ENCODE measurements around the gene NECTIN4. TPM values are rescaled to one million over a fixed set of nuclear protein-coding genes. Genes with fewer than 3 reads are reported as not detected.

NECTIN4 gene
- total and polyA plus RNA-seq, 7 donors, result 0.01 to 0.03 TPM; not detected in 5

DNA sequence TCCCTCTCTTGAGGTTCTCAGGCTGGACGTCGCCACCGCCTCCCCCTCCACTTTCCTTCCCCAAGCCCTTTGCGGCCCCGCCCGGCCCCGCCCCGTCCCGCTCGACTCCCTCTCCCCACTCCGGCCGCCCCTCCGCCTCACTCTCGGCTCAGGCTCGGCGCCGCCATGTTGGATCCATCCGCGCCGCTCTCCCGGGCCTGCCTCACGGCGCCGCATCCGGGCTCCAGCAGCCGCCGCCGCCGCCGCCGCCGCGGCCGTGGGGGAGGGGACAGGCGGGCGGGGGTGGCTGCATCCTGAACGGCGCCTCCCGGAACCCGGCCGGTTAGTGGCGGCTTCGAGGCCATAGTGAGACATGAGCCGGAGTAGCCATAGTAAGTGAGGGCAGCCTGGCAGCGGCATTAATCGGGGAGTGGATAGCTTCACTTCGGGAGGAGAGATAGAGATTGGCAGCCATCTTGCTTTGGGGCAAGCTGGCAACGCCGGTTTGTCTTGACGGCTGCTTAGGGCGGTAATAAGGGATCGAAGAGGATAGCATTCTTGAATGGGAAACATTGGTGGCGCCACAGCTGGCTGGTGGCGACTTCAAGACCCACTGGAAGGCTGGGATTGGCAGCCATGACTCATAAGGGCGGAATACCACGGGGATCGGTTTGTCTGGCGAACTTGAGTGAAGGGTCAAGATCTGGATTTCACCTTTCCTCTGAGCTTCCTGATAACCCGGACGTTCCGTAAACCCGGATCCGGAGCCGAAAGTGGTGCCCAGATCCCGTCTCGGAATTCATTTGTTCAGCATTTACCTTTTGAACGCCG, 43.3 kb upstream of the NECTIN4 start, which contains the start of gene DEDD:
Gene DEDD, minus strand, starts transcription at position 258 of the 810 bp plus-strand sequence. CDS start 8,205 bp downstream, outside the sequence.
- Histone ChIP-seq H3K4me3 (peak within 1 kb of the TSS; percentile 71), H3K27me3 (ENCODE audit: insufficient read depth in 3 of 3, low read length in 2 of 3) (no peaks in the 10 kb centered on the region), H3K27ac (peak within 1 kb of the TSS; percentile 92), H3K4me1 (peaks cover 52% of the 10 kb centered on the region), H3K9me3 (no peaks in the 10 kb centered on the region), H3K36me3 (ENCODE audit: insufficient read depth in 1 of 2, low read depth in 1 of 2) (peaks cover 9 to 31% of the 10 kb centered on the region in 2 donors)
- peak; percentile 95 to 98 for DNase-seq
- WGBS, 3 donors, result 0% methylated on average over 43 to 68 of the region's 68 CpGs
- intact Hi-C loops (cut with DNase I), result loop anchor here (1.0 to 5.0 kb wide), 3 partner anchors 22 to 85 kb away; partner anchors contain the start of genes B4GALT3 (in 1 of the 2) and USF1 (in 1 of the 2)
- TF ChIP-seq CTCF (IDR thresholded peaks at IDR 0.05), result no peak
- ATAC-seq, result peak; percentile 94 to 96 (median 95)

GRCh38 chr1:161131523-161132409, 42.4 kb upstream of the NECTIN4 start:
- Histone ChIP-seq H3K27ac (peak overlapping the region; percentile 92), H3K36me3 (ENCODE audit: insufficient read depth in 1 of 2, low read depth in 1 of 2) (peaks cover 9 to 39% of the 10 kb centered on the region in 2 donors), H3K9me3 (no peaks in the 10 kb centered on the region), H3K27me3 (ENCODE audit: insufficient read depth in 3 of 3, low read length in 2 of 3) (no peaks in the 10 kb centered on the region), H3K4me3 (peak overlapping the region; percentile 71), H3K4me1 (peaks cover 46% of the 10 kb centered on the region)
- DNase-seq (no peak), ATAC-seq (peak in 1 of 4 donors; percentile 6)
- intact Hi-C loops (cut with DNase I), result loop anchor here (1.0 to 5.0 kb wide), 3 partner anchors 23 to 84 kb away; partner anchors contain the start of genes B4GALT3 (in 1 of the 2) and USF1 (in 1 of the 2)
- TF ChIP-seq CTCF (IDR thresholded peaks at IDR 0.05), result no peak
- WGBS, 3 donors, result 3 to 4% (median 4%) methylated on average over 22 of the region's 22 CpGs

- H3K27ac ChIP-seq, result peak overlapping the region; percentile 92
Measured at GRCh38 chr1:161130266-161130665, 40.9 kb upstream of the NECTIN4 start.

More at GRCh38 chr1:161130266-161130665, 40.9 kb upstream of the NECTIN4 start:
- WGBS, 3 donors, result 29 to 43% (median 31%) methylated on average over 1 of the region's 1 CpG
- H3K27me3 ChIP-seq (ENCODE audit: insufficient read depth in 3 of 3, low read length in 2 of 3), result no peaks in the 10 kb centered on the region
- intact Hi-C loops (cut with DNase I), result loop anchor here in 1 of 2 donors (5.0 kb wide), 1 partner anchor 83 kb away; the partner anchor contains the start of gene USF1
- no peak for ATAC-seq
- no peaks in the 10 kb centered on the region for H3K9me3 ChIP-seq
- H3K4me3 ChIP-seq, result peak overlapping the region; percentile 71
- TF ChIP-seq CTCF (IDR thresholded peaks at IDR 0.05), result no peak
- DNase-seq, result no peak
- H3K36me3 ChIP-seq (ENCODE audit: insufficient read depth in 1 of 2, low read depth in 1 of 2), result peaks cover 9 to 54% of the 10 kb centered on the region in 2 donors
- H3K4me1 ChIP-seq, result peaks cover 39% of the 10 kb centered on the region
